MCF 10A (cell line): ENCODE measurements around the gene COL1A2. TPM values are rescaled to one million over a fixed set of nuclear protein-coding genes. Genes with fewer than 3 reads are reported as not detected.

Experiments used
- BruUV-seq: library from RNA; stranded (reverse); fragments of 400-500 nt; replicated peaks from 2 replicates; lab custom pipeline; 2021; lab: Mats Ljungman, UMichigan
- CTCF ChIA-PET: fragments of 300-600 bp; sonication (Branson Sonifier 250); formaldehyde crosslinking; extraction: SDS; loops from one replicate; lab custom pipeline; 2021; ENCODE audit warnings: antibody characterized with exemption, inconsistent platforms; lab: Yijun Ruan, JAX
- POLR2A ChIA-PET: fragments of 300-600, 350-650 bp; sonication (Branson Sonifier 250); formaldehyde crosslinking; extraction: SDS; loops from one replicate; lab custom pipeline; 2020; ENCODE audit warnings: antibody characterized with exemption, inconsistent platforms; lab: Yijun Ruan, JAX
- DNase-seq: peaks from one replicate; pipeline ENCODE4 v3.0.0-alpha.2; 2018; ENCODE audit not compliant: unreplicated experiment
- H3K27ac Mint-ChIP-seq: one replicate; pipeline ENCODE4 v1.8.0; 2022; ENCODE audit warnings: mild to moderate bottlenecking, low read depth, mixed read lengths; ENCODE audit not compliant: unreplicated experiment
- H3K27me3 Mint-ChIP-seq: one replicate; pipeline ENCODE4 v1.8.0; 2022; ENCODE audit warnings: mixed read lengths; ENCODE audit not compliant: insufficient read depth, unreplicated experiment
- H3K36me3 Mint-ChIP-seq: one replicate; pipeline ENCODE4 v1.8.0; 2022; ENCODE audit warnings: mild to moderate bottlenecking, moderate library complexity, mixed read lengths; ENCODE audit not compliant: insufficient read depth, unreplicated experiment
- H3K4me1 Mint-ChIP-seq: one replicate; pipeline ENCODE4 v1.8.0; 2022; ENCODE audit warnings: mixed read lengths; ENCODE audit not compliant: insufficient read depth, unreplicated experiment
- H3K4me3 Mint-ChIP-seq: one replicate; pipeline ENCODE4 v1.8.0; 2022; ENCODE audit warnings: mild to moderate bottlenecking, moderate library complexity, mixed read lengths; ENCODE audit not compliant: unreplicated experiment
- H3K9me3 Mint-ChIP-seq: one replicate; pipeline ENCODE4 v1.8.0; 2022; ENCODE audit warnings: mixed read lengths; ENCODE audit not compliant: unreplicated experiment
- CTCF ChIP-seq: fragments of 200-600 bp; IDR thresholded peaks from one replicate; pipeline ENCODE4 v1.8.0; 2022; ENCODE audit warnings: antibody characterized with exemption, mild to moderate bottlenecking; ENCODE audit not compliant: unreplicated experiment
- intact Hi-C: fragments of 100-400 bp; cut with micrococcal nuclease; formaldehyde crosslinking; loops from 2 replicates; pipeline ENCODE4 v1.14.1; 2022
- total RNA-seq: library from RNA; stranded (reverse); gene quantifications from 2 replicates; pipeline ENCODE4 v1.2.3, GENCODE V29; 2022

COL1A2 gene
- total RNA-seq, 1 experiment from 2014 or later = not detected

- Mint-ChIP-seq H3K9me3 (no peaks in the 10 kb centered on the region), H3K4me1 (no peaks in the 10 kb centered on the region), H3K27ac (no peak overlapping the region), H3K27me3 (no peaks in the 10 kb centered on the region), H3K36me3 (no peaks in the 10 kb centered on the region), H3K4me3 (no peak overlapping the region)
- no TSS peak for BruUV-seq
- intact Hi-C loops = no loop called here
- TF ChIP-seq CTCF = no peak
- POLR2A ChIA-PET = interaction anchor here (0.6 kb wide), 1 partner anchor 57 kb away, joined by 3 read pairs; no protein-coding TSS in a partner anchor
- CTCF ChIA-PET = interaction anchor here (0.7 to 2.4 kb wide), 6 partner anchors 14 to 646 kb away, joined by 3 to 11 read pairs (median 4); no protein-coding TSS in a partner anchor
- no peak for DNase-seq
These were observed 6.7 kb downstream of the COL1A2 start for GRCh38 chr7:94401428-94401814.

DNA sequence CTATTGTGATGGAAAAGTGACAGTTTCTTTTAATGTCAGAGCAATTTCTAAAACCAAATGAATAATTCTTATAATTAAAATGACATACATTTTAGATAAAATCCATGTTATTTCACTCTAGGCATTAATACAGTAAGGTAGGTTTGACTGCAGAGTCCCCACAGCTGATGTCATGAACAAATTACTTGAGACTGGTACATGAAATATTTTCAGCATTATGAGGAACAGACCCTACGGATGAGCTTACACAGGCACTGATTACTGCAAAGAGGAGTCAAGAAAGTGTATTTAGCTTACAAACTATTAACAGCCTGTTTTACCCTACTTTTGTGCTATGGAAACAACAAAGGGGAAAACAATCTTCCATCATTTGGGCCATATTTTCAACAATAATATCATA, 8.9 kb downstream of the COL1A2 start:
- Mint-ChIP-seq H3K4me1 (no peaks in the 10 kb centered on the region), H3K4me3 (no peak overlapping the region), H3K9me3 (no peaks in the 10 kb centered on the region), H3K36me3 (no peaks in the 10 kb centered on the region), H3K27me3 (no peaks in the 10 kb centered on the region), H3K27ac (no peak overlapping the region)
- intact Hi-C loops = no loop called here
- CTCF ChIA-PET = interaction anchor here (1.0 to 1.6 kb wide), 2 partner anchors 32 to 316 kb away, joined by 3 to 10 read pairs; no protein-coding TSS in a partner anchor
- DNase-seq = no peak
- POLR2A ChIA-PET = interaction anchor here (0.6 to 1.0 kb wide), 2 partner anchors 81 to 103 kb away, joined by 3 read pairs; no protein-coding TSS in a partner anchor
- BruUV-seq = no TSS peak
- TF ChIP-seq CTCF = no peak

DNA sequence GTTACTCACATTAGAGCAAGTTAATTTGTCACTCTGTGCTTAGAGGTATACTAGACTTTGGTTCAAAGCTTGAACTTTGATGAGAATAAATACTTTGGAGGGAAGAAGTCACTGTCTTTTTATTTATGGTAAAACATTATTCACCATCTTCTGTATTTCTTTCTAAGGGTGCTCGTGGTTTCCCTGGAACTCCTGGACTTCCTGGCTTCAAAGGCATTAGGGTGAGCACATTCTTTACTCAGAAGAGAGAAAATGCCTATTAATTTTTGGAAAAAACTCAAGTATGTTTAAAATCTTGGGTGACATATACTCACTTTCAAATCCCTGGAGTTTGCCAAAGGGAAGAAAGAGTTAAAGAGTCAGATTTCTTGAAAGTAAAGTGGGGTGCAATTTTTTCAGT, 10.8 kb downstream of the COL1A2 start:
- no peaks in the 10 kb centered on the region for H3K4me1 Mint-ChIP-seq
- H3K27ac Mint-ChIP-seq = no peak overlapping the region
- intact Hi-C loops = no loop called here
- no peak for TF ChIP-seq CTCF
- H3K9me3 Mint-ChIP-seq = no peaks in the 10 kb centered on the region
- H3K4me3 Mint-ChIP-seq = no peak overlapping the region
- H3K36me3 Mint-ChIP-seq = no peaks in the 10 kb centered on the region
- POLR2A ChIA-PET = interaction anchor here (0.6 kb wide), 1 partner anchor 53 kb away, joined by 3 read pairs; no protein-coding TSS in a partner anchor
- DNase-seq = no peak
- no TSS peak for BruUV-seq
- CTCF ChIA-PET = interaction anchor here (0.6 kb wide), 2 partner anchors 104 to 317 kb away, joined by 3 to 4 read pairs; no protein-coding TSS in a partner anchor
- H3K27me3 Mint-ChIP-seq = no peaks in the 10 kb centered on the region

DNA sequence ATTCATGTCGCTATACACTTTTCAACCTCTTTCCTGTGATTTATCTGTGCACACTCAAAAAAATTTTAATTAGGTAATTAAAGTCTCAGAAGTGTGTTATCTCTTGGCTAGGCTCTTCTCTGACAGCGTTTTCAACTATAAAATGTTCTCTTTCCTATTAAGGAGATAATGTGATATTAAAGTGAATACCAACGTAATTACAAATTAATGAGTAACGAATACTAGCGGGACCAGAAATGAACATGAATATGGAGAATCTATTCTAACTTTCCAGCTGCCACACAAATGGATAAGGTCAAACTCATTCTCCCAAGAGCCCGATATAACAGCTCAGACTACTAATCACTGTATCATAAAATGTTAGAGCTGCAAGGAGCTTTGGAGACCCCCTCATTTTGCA, 12.0 kb downstream of the COL1A2 start:
- CTCF ChIA-PET = no interaction called here
- Mint-ChIP-seq H3K4me1 (no peaks in the 10 kb centered on the region), H3K27ac (no peak overlapping the region)

More for the DNA sequence above, 12.0 kb downstream of the COL1A2 start:
- POLR2A ChIA-PET = interaction anchor here (0.9 kb wide), 1 partner anchor 9 kb away, joined by 5 read pairs; no protein-coding TSS in a partner anchor
- no peak for DNase-seq
- TF ChIP-seq CTCF = no peak
- H3K36me3 Mint-ChIP-seq = no peaks in the 10 kb centered on the region
- no TSS peak for BruUV-seq
- no peaks in the 10 kb centered on the region for H3K27me3 Mint-ChIP-seq
- H3K4me3 Mint-ChIP-seq = no peak overlapping the region
- intact Hi-C loops = no loop called here
- H3K9me3 Mint-ChIP-seq = no peaks in the 10 kb centered on the region
